HG02981 (cell line): ENCODE data around the gene SNX9.
"Not testable (repeated sequence)": the region's sequence is repeated elsewhere in the genome, so short reads cannot be mapped to it uniquely, and the experiment has no call there.

Experiments
- ATAC-seq: cut with Tn5 transposase; IDR thresholded peaks from one replicate; pipeline ENCODE4 v1.9.1; 2021; ENCODE audit warnings: mild to moderate bottlenecking, moderate library complexity; ENCODE audit not compliant: unreplicated experiment

The SNX9 gene

DNA sequence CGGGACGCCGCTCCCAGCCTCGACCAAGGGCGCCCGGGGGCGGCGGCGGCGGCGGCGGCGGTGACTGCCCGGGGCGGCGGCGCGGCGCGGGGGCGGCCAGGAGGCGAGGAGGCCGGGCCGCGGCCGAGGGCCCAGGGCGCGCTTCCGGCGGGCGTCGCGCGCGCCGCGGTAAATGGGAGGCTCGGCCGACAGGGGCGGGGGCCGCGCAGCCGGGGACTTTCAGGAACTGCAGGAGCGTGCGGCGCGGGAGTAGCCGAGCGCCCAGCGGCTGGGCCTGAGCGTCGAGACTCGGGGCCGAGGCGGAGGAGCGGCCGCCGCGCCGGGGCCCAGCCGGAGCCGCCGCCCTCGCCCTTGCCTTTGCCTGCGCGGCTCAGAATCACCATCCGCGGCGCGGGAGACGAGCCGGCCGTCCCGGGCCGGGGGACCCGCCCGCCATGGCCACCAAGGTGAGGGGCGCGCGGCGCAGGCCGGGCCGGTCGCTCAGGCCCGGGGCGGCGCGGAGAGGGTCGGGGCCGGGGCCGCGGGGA is at the start of gene SNX9:
Gene SNX9, plus strand, starts transcription at position 246 of the 527 bp plus-strand sequence. Its CDS starts 189 bp downstream, at position 435.
- ATAC-seq, result peak; percentile 73

GRCh38 chr6:157773248-157773773 is 49.7 kb upstream of the SNX9 start:
- no peak for ATAC-seq

GRCh38 chr6:157774153-157775135 is 48.6 kb upstream of the SNX9 start:
- ATAC-seq, result no peak

DNA sequence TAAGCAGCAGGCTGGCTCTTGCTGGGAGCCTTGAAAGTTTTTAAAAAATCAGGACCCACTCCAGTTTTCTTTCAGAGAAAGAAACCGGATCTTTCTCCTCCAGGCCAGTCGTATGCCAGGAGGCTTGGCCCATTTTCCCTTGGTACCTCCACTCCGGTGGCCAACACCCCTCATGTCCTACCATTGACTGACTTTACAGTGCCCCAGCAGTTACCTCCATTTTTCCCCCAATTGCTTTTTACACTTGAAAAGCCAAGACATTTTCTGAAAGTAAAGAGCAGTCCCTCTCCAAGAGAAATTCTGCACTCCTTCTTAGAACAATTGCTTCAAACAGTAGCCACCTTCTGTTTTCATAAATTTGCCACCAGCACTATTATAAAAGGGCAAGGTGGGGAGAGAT is 47.7 kb upstream of the SNX9 start:
- no peak for ATAC-seq

- no peak for ATAC-seq
Measured at GRCh38 chr6:157777344-157777743, 45.7 kb upstream of the SNX9 start.

DNA sequence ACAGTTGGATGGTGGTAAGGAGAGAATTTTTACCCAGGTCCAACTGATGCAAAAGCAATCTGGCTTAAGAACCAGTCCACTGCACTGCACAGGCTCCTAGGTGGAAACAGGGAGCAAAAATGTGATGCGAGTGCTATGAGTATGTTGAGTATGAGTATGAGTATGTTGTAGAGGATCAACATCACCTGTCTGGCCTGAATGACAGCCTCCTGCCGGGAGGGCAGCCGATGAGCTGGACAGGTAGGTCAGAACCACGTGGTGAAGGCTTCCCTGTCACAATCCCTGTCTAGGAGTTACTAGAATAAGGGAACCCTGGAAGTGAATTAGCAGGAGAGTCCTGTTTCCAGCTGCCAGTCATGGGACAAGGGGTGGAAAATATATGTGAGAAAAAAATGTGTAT is 44.3 kb upstream of the SNX9 start:
- ATAC-seq, result no peak

DNA sequence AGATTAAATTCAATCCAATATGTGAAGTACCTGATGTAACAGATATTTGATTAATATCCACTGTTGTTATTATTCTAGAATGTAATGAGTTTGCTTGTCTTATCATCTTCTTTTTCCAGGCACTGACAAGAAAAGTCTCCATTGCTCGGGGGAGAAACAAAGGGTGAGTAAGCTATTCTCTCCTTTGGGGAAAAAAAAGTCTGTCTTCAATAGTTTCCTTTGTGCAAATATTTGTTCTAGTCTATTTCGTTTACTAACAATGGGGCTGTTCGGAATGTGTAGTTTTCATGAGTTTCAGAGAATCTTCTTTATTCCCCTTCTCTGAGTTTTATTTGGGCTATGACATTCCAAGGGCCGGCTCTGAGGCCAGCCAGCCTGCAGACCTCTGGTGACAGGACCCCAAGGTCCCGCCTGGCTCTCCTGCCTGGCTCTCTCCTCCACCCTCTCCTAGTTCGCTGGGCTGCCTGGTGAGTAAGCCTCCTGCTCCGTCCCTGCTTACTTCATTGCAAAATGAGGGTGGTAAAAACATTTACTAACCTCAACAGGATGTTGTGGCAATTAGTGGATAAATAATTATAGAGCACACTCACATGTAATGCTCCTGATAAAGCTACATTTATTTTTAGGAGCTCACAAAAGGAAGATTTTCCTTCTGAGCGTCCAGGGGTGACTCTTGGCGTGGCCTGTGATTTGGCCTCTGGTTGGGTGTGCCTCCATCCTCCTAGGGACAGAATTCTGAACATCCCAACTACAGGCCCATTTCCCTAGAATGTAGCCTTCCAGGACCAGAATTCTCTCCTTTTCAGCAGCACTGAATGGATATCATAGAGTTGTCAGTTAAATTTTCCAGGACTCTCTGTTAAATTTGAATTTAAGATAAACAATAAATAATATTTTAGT is 43.1 kb upstream of the SNX9 start:
- ATAC-seq, result no peak

DNA sequence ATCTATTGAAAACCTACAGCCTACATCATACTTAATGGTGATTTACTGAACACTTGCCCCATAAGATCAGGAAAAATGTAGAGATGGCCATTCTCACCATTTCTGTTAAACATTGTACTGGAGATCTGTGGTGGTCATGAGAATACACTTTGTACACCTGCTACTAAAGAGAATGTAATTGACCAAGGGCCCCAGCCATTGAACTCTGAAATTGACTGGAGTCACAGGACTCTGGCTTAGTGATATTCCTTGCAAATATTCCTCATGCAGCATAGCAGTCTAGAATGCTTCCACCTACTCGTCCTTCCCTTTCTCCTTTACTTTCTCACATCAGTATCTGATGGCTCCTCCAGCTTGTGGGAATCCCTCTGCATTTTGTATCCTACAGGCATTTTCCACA is 37.4 kb upstream of the SNX9 start:
- ATAC-seq, result no peak

- no peak for ATAC-seq
Measured at GRCh38 chr6:157786221-157786620, 36.8 kb upstream of the SNX9 start.

DNA sequence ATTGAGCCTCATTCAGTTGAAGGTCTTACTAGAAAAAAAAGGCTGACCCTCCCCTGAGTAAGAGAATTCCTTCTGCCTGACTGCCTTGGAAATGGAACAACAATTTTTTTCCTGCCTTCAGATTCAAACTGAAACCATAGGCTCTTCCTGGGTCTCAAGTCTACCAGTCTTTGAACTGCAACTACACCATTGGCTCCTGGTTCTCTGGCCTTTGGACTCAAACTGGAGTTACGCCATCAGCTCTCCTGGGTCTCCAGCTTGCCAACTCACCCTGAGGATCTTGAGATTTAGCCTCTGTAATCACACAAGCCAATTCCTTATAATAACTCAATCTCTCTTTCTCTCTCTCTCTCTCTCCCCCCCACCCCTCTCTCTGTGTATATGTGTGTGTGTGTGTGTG is 36.0 kb upstream of the SNX9 start:
- ATAC-seq, result no peak

DNA sequence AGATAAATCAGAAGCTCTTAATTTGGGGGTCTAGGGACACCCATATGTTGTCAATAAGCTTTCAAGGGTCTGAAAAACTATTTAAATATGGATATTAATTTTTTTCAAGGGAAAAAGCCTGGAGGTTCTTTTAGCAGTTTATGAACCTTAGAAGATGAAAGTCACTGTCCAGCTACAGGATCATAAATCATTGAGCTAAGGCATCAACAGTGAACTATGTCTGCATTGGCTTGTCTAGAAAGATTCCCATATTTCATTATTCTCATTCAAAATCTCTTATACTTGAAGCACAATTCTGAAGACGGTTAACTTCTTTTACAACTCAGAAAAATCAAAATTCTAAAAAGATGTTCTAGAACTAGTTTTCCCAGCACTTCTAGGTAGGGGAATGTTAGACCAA is 34.9 kb upstream of the SNX9 start:
- no peak for ATAC-seq

DNA sequence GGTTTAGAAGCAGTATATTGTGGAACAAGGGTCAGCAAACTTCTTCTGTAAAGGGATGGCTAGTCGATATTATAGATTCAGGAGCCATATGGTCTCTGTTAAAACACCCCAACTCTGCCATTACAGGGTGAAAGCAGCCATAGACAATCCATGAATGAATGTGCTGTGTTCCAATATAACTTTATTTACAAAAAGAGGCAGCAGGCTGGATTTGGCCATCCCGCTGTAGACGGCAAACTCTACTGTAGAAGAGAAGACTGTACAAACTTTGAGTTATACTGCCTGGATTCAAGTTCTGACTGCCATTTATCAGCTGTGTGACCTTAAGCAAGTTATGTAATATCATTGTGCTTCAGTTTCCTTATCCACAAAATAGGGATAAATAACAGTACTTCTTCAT is 33.7 kb upstream of the SNX9 start:
- ATAC-seq, result no peak

DNA sequence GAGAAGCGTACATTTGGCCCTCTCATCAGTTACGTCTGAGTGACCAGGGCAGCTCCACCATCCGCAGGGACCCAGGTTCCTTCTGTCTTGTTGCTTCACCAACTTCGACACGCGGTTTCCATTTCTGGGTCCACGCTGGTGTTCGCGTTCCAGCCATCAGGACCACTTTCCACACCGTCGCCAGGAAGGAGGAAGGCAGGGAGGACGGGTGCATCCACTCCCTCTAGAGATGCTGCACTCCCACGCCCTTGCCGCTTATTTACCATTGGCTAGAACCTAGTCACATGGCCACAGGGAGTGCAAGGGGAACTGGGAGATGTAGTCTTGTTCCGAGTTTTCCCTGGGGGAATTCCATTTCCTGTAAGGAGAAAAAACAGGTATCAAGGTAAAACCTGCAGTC is 33.2 kb upstream of the SNX9 start:
- ATAC-seq, result no peak

DNA sequence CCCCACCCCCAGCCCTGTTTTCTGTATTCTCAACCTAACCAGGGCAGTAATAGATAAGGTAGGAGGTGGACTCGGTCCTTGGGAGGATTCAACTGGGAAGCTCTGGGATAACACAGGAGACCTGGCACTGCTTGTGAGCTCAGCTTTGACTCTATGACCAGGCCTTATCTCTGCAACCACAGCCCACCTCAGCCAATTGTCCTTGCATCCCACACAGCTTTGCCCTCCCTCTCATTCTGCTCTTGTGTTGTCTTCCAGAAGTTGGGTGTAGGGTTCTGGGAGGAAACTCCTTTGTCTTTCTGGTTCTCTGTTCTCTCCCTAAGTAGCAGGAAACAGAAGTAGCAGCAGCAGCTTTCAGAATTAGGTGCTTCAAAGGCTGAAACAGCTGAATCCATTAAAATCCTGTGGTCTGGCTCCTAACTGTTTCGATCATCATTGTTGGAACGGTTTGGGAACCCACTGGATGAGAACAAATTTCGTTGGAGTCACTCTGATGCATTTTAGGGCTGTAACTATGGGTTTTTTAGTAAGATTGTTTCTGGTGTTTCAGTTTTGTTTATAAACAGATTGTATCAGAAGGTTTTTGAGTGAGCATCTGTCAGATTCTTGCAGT is 32.4 kb upstream of the SNX9 start:
- ATAC-seq, result no peak

GRCh38 chr6:157791450-157791849 is 31.6 kb upstream of the SNX9 start:
- no peak for ATAC-seq

GRCh38 chr6:157792671-157793070 is 30.4 kb upstream of the SNX9 start:
- ATAC-seq, result no peak

GRCh38 chr6:157794012-157794411 is 29.0 kb upstream of the SNX9 start:
- ATAC-seq, result not testable (repeated sequence)

- no peak for ATAC-seq
Measured at GRCh38 chr6:157795841-157796240, 27.2 kb upstream of the SNX9 start.

DNA sequence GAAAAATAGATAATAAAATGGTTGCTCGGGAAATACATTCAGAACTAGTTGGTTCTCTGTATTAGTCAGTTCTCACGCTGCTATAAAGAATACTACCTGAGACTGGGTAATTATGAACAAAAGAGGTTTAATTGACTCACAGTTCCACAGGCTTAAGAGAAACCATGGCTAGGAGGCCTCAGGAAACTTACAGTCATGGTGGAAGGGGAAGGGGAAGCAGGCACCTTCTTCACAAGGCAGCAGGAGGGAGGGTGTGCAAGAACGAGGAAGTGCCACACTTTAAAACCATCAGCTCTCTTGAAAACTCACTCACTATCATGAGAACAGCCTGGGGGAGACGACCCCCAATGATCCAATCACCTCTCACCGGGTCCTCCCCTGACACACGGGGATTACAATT is 24.2 kb upstream of the SNX9 start:
- ATAC-seq, result no peak

DNA sequence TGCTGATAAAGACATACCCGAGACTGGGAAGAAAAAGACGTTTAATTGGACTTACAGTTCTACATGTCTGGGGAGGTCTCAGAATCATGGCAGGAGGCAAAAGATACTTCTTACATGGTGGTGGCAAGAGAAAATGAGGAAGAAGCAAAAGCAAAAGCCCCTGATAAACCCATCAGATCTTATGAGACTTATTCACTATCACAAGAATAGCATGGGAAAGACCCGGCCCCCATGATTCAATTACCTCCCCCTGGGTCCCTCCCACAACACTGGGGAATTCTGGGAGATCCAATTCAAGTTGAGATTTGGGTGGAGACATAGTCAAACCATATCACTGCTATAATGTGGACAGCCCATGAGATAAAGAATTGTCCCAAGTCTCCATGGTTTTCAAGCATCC is 23.5 kb upstream of the SNX9 start:
- ATAC-seq, result not testable (repeated sequence)
